HEK293T (cell line): Measurements from ENCODE around the gene APBA2.

ENCODE experiments used
- CTCF ChIA-PET: fragments of 350-600 bp; formaldehyde crosslinking; extraction: SDS; loops from one replicate; lab custom pipeline; 2021; ENCODE audit warnings: antibody characterized with exemption, inconsistent platforms; lab: Yijun Ruan, JAX
- POLR2A ChIA-PET: fragments of 350-600 bp; formaldehyde crosslinking; extraction: SDS; loops from one replicate; lab custom pipeline; 2020; ENCODE audit warnings: antibody characterized with exemption, inconsistent platforms; lab: Yijun Ruan, JAX
- DNase-seq: peaks from one replicate; pipeline ENCODE4 v3.0.0; 2012; ENCODE audit warnings: mixed read lengths; ENCODE audit errors: extremely low spot score
- ARNT ChIP-seq: fragments of 450-650 bp; IDR thresholded peaks from 2 replicates; pipeline ENCODE4 v1.6.1; 2017; ENCODE audit warnings: mild to moderate bottlenecking
- BHLHE40 ChIP-seq: fragments of 450-650 bp; IDR thresholded peaks from 2 replicates; pipeline ENCODE4 v1.6.1; 2016; ENCODE audit warnings: mild to moderate bottlenecking, moderate library complexity, borderline replicate concordance
- CTBP1 ChIP-seq: fragments of 450-650 bp; IDR thresholded peaks from 2 replicates; pipeline ENCODE4 v1.6.1; 2016; ENCODE audit warnings: borderline replicate concordance
- ELF4 ChIP-seq: fragments of 450-650 bp; IDR thresholded peaks from 2 replicates; pipeline ENCODE4 v1.6.1; 2017; ENCODE audit warnings: antibody characterized with exemption
- FOXA1 ChIP-seq: fragments of 450-650 bp; IDR thresholded peaks from 2 replicates; pipeline ENCODE4 v1.6.1; 2016; ENCODE audit warnings: mild to moderate bottlenecking
- FOXK2 ChIP-seq: fragments of 450-650 bp; IDR thresholded peaks from 2 replicates; pipeline ENCODE4 v1.6.1; 2016; ENCODE audit warnings: mild to moderate bottlenecking
- FOXM1 ChIP-seq: fragments of 450-650 bp; IDR thresholded peaks from 2 replicates; pipeline ENCODE4 v1.6.1; 2017; ENCODE audit warnings: mild to moderate bottlenecking, borderline replicate concordance
- HDGF ChIP-seq: fragments of 450-650 bp; IDR thresholded peaks from 2 replicates; pipeline ENCODE4 v1.6.1; 2017; ENCODE audit warnings: antibody characterized with exemption, borderline replicate concordance
- L3MBTL2 ChIP-seq: fragments of 450-650 bp; conservative IDR thresholded peaks from 2 replicates; pipeline ENCODE4 v1.6.1; 2016; ENCODE audit warnings: mild to moderate bottlenecking
- LEF1 ChIP-seq: fragments of 450-650 bp; IDR thresholded peaks from 2 replicates; pipeline ENCODE4 v1.6.1; 2017; ENCODE audit warnings: mild to moderate bottlenecking, borderline replicate concordance
- NFRKB ChIP-seq: fragments of 450-650 bp; IDR thresholded peaks from 2 replicates; pipeline ENCODE4 v1.6.1; 2016; ENCODE audit warnings: mild to moderate bottlenecking, moderate library complexity
- PKNOX1 ChIP-seq: fragments of 450-650 bp; IDR thresholded peaks from 2 replicates; pipeline ENCODE4 v1.6.1; 2016
- SP1 ChIP-seq: fragments of 450-650 bp; IDR thresholded peaks from 2 replicates; pipeline ENCODE4 v1.6.1; 2017
- SUZ12 ChIP-seq: fragments of 450-650 bp; IDR thresholded peaks from 2 replicates; pipeline ENCODE4 v1.6.1; 2016; ENCODE audit warnings: mild to moderate bottlenecking
- TARDBP ChIP-seq: fragments of 450-650 bp; IDR thresholded peaks from 2 replicates; pipeline ENCODE4 v1.6.1; 2016
- ZNF384 ChIP-seq: fragments of 450-650 bp; IDR thresholded peaks from 2 replicates; pipeline ENCODE4 v1.6.1; 2016

APBA2 gene

GRCh38 chr15:28919679-28920655, 34.2 kb downstream of the APBA2 start:
- ChIA-PET CTCF (no interaction called here), POLR2A (no interaction called here)
- TF ChIP-seq ARNT (no peak), CTBP1 (no peak), FOXA1 (no peak), NFRKB (no peak), L3MBTL2 (no peak), HDGF (no peak)
- DNase-seq = no peak

GRCh38 chr15:28920781-28921331, 35.1 kb downstream of the APBA2 start:
- ChIA-PET POLR2A (no interaction called here), CTCF (interaction anchor here (1.8 kb wide), 1 partner anchor 8 kb away, joined by 5 read pairs; no protein-coding TSS in a partner anchor)
- DNase-seq = no peak
- no peak for TF ChIP-seq NFRKB
- no peak for TF ChIP-seq TARDBP
- no peak for TF ChIP-seq PKNOX1
- no peak for TF ChIP-seq LEF1
- TF ChIP-seq BHLHE40 = no peak
- TF ChIP-seq ARNT = no peak
- no peak for TF ChIP-seq CTBP1
- no peak for TF ChIP-seq HDGF
- no peak for TF ChIP-seq FOXM1
- TF ChIP-seq SUZ12 = no peak
- TF ChIP-seq FOXK2 = no peak
- no peak for TF ChIP-seq SP1
- no peak for TF ChIP-seq L3MBTL2
- no peak for TF ChIP-seq FOXA1
- no peak for TF ChIP-seq ZNF384

- POLR2A ChIA-PET = no interaction called here
- no peak for TF ChIP-seq SUZ12
- TF ChIP-seq CTBP1 = no peak
- no peak for TF ChIP-seq TARDBP
- TF ChIP-seq FOXA1 = no peak
- DNase-seq = no peak
- CTCF ChIA-PET = interaction anchor here (1.8 kb wide), 1 partner anchor 8 kb away, joined by 5 read pairs; no protein-coding TSS in a partner anchor
These were observed 35.6 kb downstream of the APBA2 start for GRCh38 chr15:28921336-28921735.

- CTCF ChIA-PET = interaction anchor here (1.8 kb wide), 1 partner anchor 9 kb away, joined by 5 read pairs; no protein-coding TSS in a partner anchor
These were observed 36.3 kb downstream of the APBA2 start for GRCh38 chr15:28921919-28922706.

GRCh38 chr15:28922707-28923012, 36.9 kb downstream of the APBA2 start:
- DNase-seq = no peak
- ChIA-PET POLR2A (no interaction called here), CTCF (no interaction called here)
- TF ChIP-seq HDGF (no peak), NFRKB (no peak), PKNOX1 (no peak), ZNF384 (no peak), TARDBP (no peak), ARNT (no peak), BHLHE40 (no peak), ELF4 (no peak), SUZ12 (no peak), FOXA1 (no peak), L3MBTL2 (no peak), FOXM1 (no peak), CTBP1 (no peak), LEF1 (no peak), FOXK2 (no peak), SP1 (no peak)

More at GRCh38 chr15:28921919-28922706, 36.3 kb downstream of the APBA2 start:
- DNase-seq = no peak
- POLR2A ChIA-PET = no interaction called here
- no peak for TF ChIP-seq ZNF384
- TF ChIP-seq PKNOX1 = no peak
- TF ChIP-seq HDGF = no peak
- TF ChIP-seq FOXK2 = no peak
- no peak for TF ChIP-seq BHLHE40
- TF ChIP-seq CTBP1 = no peak
- no peak for TF ChIP-seq FOXA1
- TF ChIP-seq SUZ12 = no peak
- TF ChIP-seq NFRKB = no peak
- TF ChIP-seq ELF4 = no peak
- no peak for TF ChIP-seq LEF1
- TF ChIP-seq L3MBTL2 = no peak
- no peak for TF ChIP-seq ARNT
- TF ChIP-seq SP1 = no peak
- TF ChIP-seq TARDBP = no peak
- no peak for TF ChIP-seq FOXM1
